ENCODE measurements around the gene DENND1C. TPM values are rescaled to one million over a fixed set of nuclear protein-coding genes. Genes with fewer than 3 reads are reported as not detected.

Gene DENND1C
- total and polyA plus RNA-seq, 2 of the 8 experiments (the other 6 are each of a cell fraction or from before 2014, with no cell fraction given), result 3.6 to 4.0 TPM

- H3K9me3 ChIP-seq (ENCODE audit: insufficient read depth in 2 of 2, low read depth in 1 of 2, low read length in 1 of 2), result no peaks in the 10 kb centered on the region
- H3K23ac ChIP-seq (ENCODE audit: insufficient read length), result no peak overlapping the region
- no peak for FAIRE-seq
- H3K14ac ChIP-seq (ENCODE audit: insufficient read length), result no peak overlapping the region
- H3K27ac ChIP-seq (ENCODE audit: low read depth, low read length), result no peak overlapping the region
- H3K79me1 ChIP-seq (ENCODE audit: low read depth, low read length), result no peaks in the 10 kb centered on the region
- TF ChIP-seq SRF (IDR thresholded peaks at IDR 0.05; ENCODE audit: low read depth, low read length), result no peak
- no peak for TF ChIP-seq KDM1A (IDR thresholded peaks at IDR 0.05; ENCODE audit: borderline replicate concordance, low read length)
- TF ChIP-seq BRCA1 (IDR thresholded peaks at IDR 0.05; ENCODE audit: low read depth, low read length), result no peak
- TF ChIP-seq NANOG (IDR thresholded peaks at IDR 0.05; ENCODE audit: insufficient read depth, low read depth, low read length, poor library complexity, severe bottlenecking), result no peak
- no peak for TF ChIP-seq TAF1 (IDR thresholded peaks at IDR 0.05; ENCODE audit: low read depth, low read length)
- TF ChIP-seq SIRT6 (IDR thresholded peaks at IDR 0.05; ENCODE audit: low read length), result no peak
- TF ChIP-seq SUZ12 (IDR thresholded peaks at IDR 0.05; ENCODE audit: low read length), result no peak
- TF ChIP-seq JUND (IDR thresholded peaks at IDR 0.05; ENCODE audit: low read length), result no peak
- no peak for TF ChIP-seq CHD1 (IDR thresholded peaks at IDR 0.05; ENCODE audit: low read depth, low read length)
- no peak for TF ChIP-seq HDAC2 (IDR thresholded peaks at IDR 0.05; ENCODE audit: borderline replicate concordance in 1 of 2, low read depth in 2 of 2, low read length in 2 of 2)
- H2BK5ac ChIP-seq (ENCODE audit: low read depth, low read length), result no peak overlapping the region
- 91% methylated on average over 4 of the region's 9 CpGs; no CpG with 5 or more reads in 1 of the 2 experiments for WGBS, 2 experiments (ENCODE audit: extremely low coverage in 1 of 2, insufficient coverage in 1 of 2, insufficient read length in 1 of 2, insufficient replicate concordance in 2 of 2, low coverage in 1 of 2, low lambda C conversion rate in 2 of 2, missing lambda C conversion rate in 1 of 2)
- POLR2A ChIA-PET (ENCODE audit: partially characterized antibody), result no interaction called here
- H2AK5ac ChIP-seq (ENCODE audit: low read depth, low read length), result no peak overlapping the region
- no peak overlapping the region for H3K4me3 ChIP-seq (ENCODE audit: extremely low read depth in 1 of 4, insufficient read depth in 2 of 4, low read depth in 3 of 4, low read length in 4 of 4)
- H3K23me2 ChIP-seq (ENCODE audit: low read depth, low read length), result peaks cover 14% of the 10 kb centered on the region
- H3K79me2 ChIP-seq (ENCODE audit: control insufficient read depth in 1 of 2, insufficient read depth in 2 of 2, low read length in 2 of 2), result no peaks in the 10 kb centered on the region
- no peaks in the 10 kb centered on the region for H3K36me3 ChIP-seq (ENCODE audit: control insufficient read depth in 2 of 4, insufficient read depth in 4 of 4, low read length in 3 of 4)
- H3K18ac ChIP-seq (ENCODE audit: extremely low read depth, low read length), result no peak overlapping the region
- CTCF ChIA-PET (ENCODE audit: partially characterized antibody), result interaction anchor here (1.3 kb wide), 1 partner anchor 8 kb away, joined by 4 read pairs; the partner anchor contains the start of gene DENND1C
- no peak overlapping the region for H4K91ac ChIP-seq (replicated peaks; ENCODE audit: insufficient read length, low read length)
- H2BK20ac ChIP-seq (ENCODE audit: low read length), result no peak overlapping the region
- H4K5ac ChIP-seq (ENCODE audit: insufficient read length, low read depth, low read length), result no peak overlapping the region
- H2BK120ac ChIP-seq (replicated peaks; ENCODE audit: low read depth, low read length), result no peak overlapping the region
- H3K9ac ChIP-seq (replicated peaks in 1 of 4; ENCODE audit: extremely low read depth in 1 of 4, low read depth in 3 of 4, low read length in 3 of 4), result no peak overlapping the region
- no peak overlapping the region for H2BK15ac ChIP-seq (ENCODE audit: low read length)
- no peak overlapping the region for H2AFZ ChIP-seq (ENCODE audit: low read length)
- no peak overlapping the region for H3K4me2 ChIP-seq (ENCODE audit: insufficient read depth in 1 of 2, low read depth in 2 of 2, low read length in 2 of 2)
- DNase-seq (ENCODE audit: low read depth in 1 of 2, low spot score in 2 of 2), result no peak
- no peak overlapping the region for H3K4ac ChIP-seq (replicated peaks; ENCODE audit: insufficient read length, low read depth, low read length)
- no peaks in the 10 kb centered on the region for H4K20me1 ChIP-seq (replicated peaks in 1 of 2; ENCODE audit: control insufficient read depth in 1 of 2, insufficient read depth in 2 of 2, low read length in 2 of 2)
- H2BK12ac ChIP-seq (ENCODE audit: low read depth, low read length), result no peak overlapping the region
- peaks cover 0 to 16% (median 9%) of the 10 kb centered on the region in 4 experiments; a peak in 6 of 7 replicates for H3K27me3 ChIP-seq (replicated peaks in 1 of 4; ENCODE audit: control insufficient read depth in 3 of 4, extremely low read depth in 1 of 4, insufficient read depth in 3 of 4, low read length in 3 of 4)
- H3K4me1 ChIP-seq (replicated peaks in 1 of 4; ENCODE audit: control insufficient read depth in 3 of 4, insufficient read depth in 4 of 4, low read length in 3 of 4), result peaks cover 0 to 14% (median 4%) of the 10 kb centered on the region in 4 experiments; a peak in 5 of 7 replicates
- no peak overlapping the region for H4K8ac ChIP-seq (ENCODE audit: extremely low read depth, insufficient read depth, low read length)
- no peak overlapping the region for H3K56ac ChIP-seq (replicated peaks; ENCODE audit: insufficient read length, low read depth, low read length)
Observed at GRCh38 chr19:6473647-6474046, 7.9 kb downstream of the DENND1C start.
